HepG2 (cell line): ENCODE data around the gene MTSS2. TPM values are rescaled to one million over a fixed set of nuclear protein-coding genes. Genes with fewer than 3 reads are reported as not detected.

Experiments used
- AHR ChIP-seq: IDR thresholded peaks from 2 replicates; pipeline ENCODE4 v1.6.1; 2018; ENCODE audit warnings: missing genetic modification reagents, missing compliant biosample characterization
- ATF4 ChIP-seq, 2 experiments: fragments of 450-650 bp in 1 of 2; sonication (generic) in 1 of 2; formaldehyde crosslinking; IDR thresholded peaks; 2 replicates each; pipeline versions ENCODE4 v1.5.0 to v1.8.0; 2020 to 2022; ENCODE audit warnings: mild to moderate bottlenecking in 1 of 2, missing genetic modification reagents in 1 of 2
- ATF7-NPFF ChIP-seq: sonication (generic); formaldehyde crosslinking; IDR thresholded peaks from 2 replicates; pipeline ENCODE4 v1.8.1; 2023; ENCODE audit warnings: mild to moderate bottlenecking, low read depth, missing genetic modification reagents, moderate library complexity
- BRD4 ChIP-seq: sonication (generic); formaldehyde crosslinking; IDR thresholded peaks from 2 replicates; pipeline ENCODE4 v1.4.0; 2020; ENCODE audit warnings: missing genetic modification reagents
- FOXA1 ChIP-seq, 2 experiments: fragments of 450-650 bp in 1 of 2; sonication (generic) in 1 of 2; formaldehyde crosslinking in 1 of 2; IDR thresholded peaks; 2 replicates each; pipeline versions ENCODE4 v1.4.0 to v1.6.1; 2016 to 2020; ENCODE audit warnings: missing genetic modification reagents in 1 of 2
- FOXC1 ChIP-seq: sonication (generic); formaldehyde crosslinking; IDR thresholded peaks from 2 replicates; pipeline ENCODE4 v1.8.0; 2022; ENCODE audit warnings: mild to moderate bottlenecking, missing genetic modification reagents, borderline replicate concordance
- GFI1 ChIP-seq: sonication (generic); formaldehyde crosslinking; IDR thresholded peaks from 2 replicates; pipeline ENCODE4 v1.5.0; 2020; ENCODE audit warnings: missing genetic modification reagents, mild to moderate bottlenecking, borderline replicate concordance
- HNRNPL ChIP-seq: fragments of 200-400 bp; formaldehyde crosslinking; IDR thresholded peaks from 2 replicates; pipeline ENCODE4 v1.6.1; 2017; ENCODE audit warnings: mild to moderate bottlenecking, low read depth, low read length
- HOXA3 ChIP-seq: sonication (generic); formaldehyde crosslinking; IDR thresholded peaks from 2 replicates; pipeline ENCODE4 v1.5.0; 2020; ENCODE audit warnings: missing genetic modification reagents
- JDP2 ChIP-seq: sonication (generic); formaldehyde crosslinking; IDR thresholded peaks from 2 replicates; pipeline ENCODE4 v1.8.1; 2022; ENCODE audit warnings: missing genetic modification reagents, borderline replicate concordance
- KDM2A ChIP-seq: sonication (generic); formaldehyde crosslinking; IDR thresholded peaks from 2 replicates; pipeline ENCODE4 v1.4.0; 2020; ENCODE audit warnings: low read depth, missing genetic modification reagents, borderline replicate concordance
- NCOA2 ChIP-seq: sonication (generic); formaldehyde crosslinking; IDR thresholded peaks from 2 replicates; pipeline ENCODE4 v1.8.0; 2022; ENCODE audit warnings: inconsistent platforms
- NFE2L2 ChIP-seq: fragments of 150-350 bp; IDR thresholded peaks from 2 replicates; pipeline ENCODE4 v1.6.1; 2014; ENCODE audit warnings: low read length
- NFKBIZ ChIP-seq: IDR thresholded peaks from 2 replicates; pipeline ENCODE4 v1.6.1; 2018; ENCODE audit warnings: missing genetic modification reagents, missing compliant biosample characterization
- NR2F1 ChIP-seq, 2 experiments: fragments of 450-650 bp in 1 of 2; formaldehyde crosslinking in 1 of 2; IDR thresholded peaks; 2 replicates each; pipeline versions ENCODE4 v1.5.0 to v1.6.1; 2016 to 2020; ENCODE audit warnings: mild to moderate bottlenecking in 1 of 2, missing compliant biosample characterization in 1 of 2, missing genetic modification reagents in 1 of 2, moderate library complexity in 1 of 2
- RAD51 ChIP-seq: fragments of 450-650 bp; IDR thresholded peaks from 2 replicates; pipeline ENCODE4 v1.6.1; 2016; ENCODE audit warnings: borderline replicate concordance
- RARA ChIP-seq: IDR thresholded peaks from 2 replicates; pipeline ENCODE4 v1.6.1; 2016; ENCODE audit warnings: missing genetic modification reagents, missing compliant biosample characterization
- RBFOX2 ChIP-seq: fragments of 200-400 bp; formaldehyde crosslinking; IDR thresholded peaks from 2 replicates; pipeline ENCODE4 v1.6.1; 2017; ENCODE audit warnings: low read depth, mild to moderate bottlenecking, low read length
- SRSF4 ChIP-seq: fragments of 200-400 bp; formaldehyde crosslinking; IDR thresholded peaks from one replicate; pipeline ENCODE4 v1.6.1; 2018; ENCODE audit warnings: mild to moderate bottlenecking, low read depth, low read length, moderate library complexity; ENCODE audit not compliant: poor library complexity, severe bottlenecking
- ZBTB39 ChIP-seq: sonication (generic); formaldehyde crosslinking; IDR thresholded peaks from 2 replicates; pipeline ENCODE4 v1.5.0; 2020; ENCODE audit warnings: missing genetic modification reagents
- ZNF101 ChIP-seq: sonication (generic); formaldehyde crosslinking; IDR thresholded peaks from 2 replicates; pipeline ENCODE4 v1.4.0; 2020; ENCODE audit warnings: mild to moderate bottlenecking, low read depth, missing genetic modification reagents, borderline replicate concordance
- ZNF121 ChIP-seq: sonication (generic); formaldehyde crosslinking; IDR thresholded peaks from 2 replicates; pipeline ENCODE4 v1.5.0; 2020; ENCODE audit warnings: mild to moderate bottlenecking, missing genetic modification reagents
- ZNF333 ChIP-seq: sonication (generic); formaldehyde crosslinking; IDR thresholded peaks from 2 replicates; pipeline ENCODE4 v1.4.0; 2020; ENCODE audit warnings: mild to moderate bottlenecking, missing genetic modification reagents, borderline replicate concordance
- ZNF335 ChIP-seq: sonication (generic); formaldehyde crosslinking; IDR thresholded peaks from 2 replicates; pipeline ENCODE4 v1.4.0; 2020; ENCODE audit warnings: missing genetic modification reagents
- ZNF451 ChIP-seq: sonication (generic); formaldehyde crosslinking; IDR thresholded peaks from 2 replicates; pipeline ENCODE4 v1.5.0; 2020; ENCODE audit warnings: mild to moderate bottlenecking, missing genetic modification reagents
- ZNF501 ChIP-seq: sonication (generic); formaldehyde crosslinking; IDR thresholded peaks from 2 replicates; pipeline ENCODE4 v1.5.1; 2020; ENCODE audit warnings: mild to moderate bottlenecking, moderate library complexity, missing genetic modification reagents
- ZNF510 ChIP-seq: sonication (generic); formaldehyde crosslinking; IDR thresholded peaks from 2 replicates; pipeline ENCODE4 v1.4.0; 2020; ENCODE audit warnings: low read depth, mild to moderate bottlenecking, missing genetic modification reagents
- ZNF557 ChIP-seq: sonication (generic); formaldehyde crosslinking; IDR thresholded peaks from 2 replicates; pipeline ENCODE4 v1.4.0; 2020; ENCODE audit warnings: missing genetic modification reagents
- polyA plus RNA-seq, 8 experiments: library from polyadenylated mRNA; depleted of rRNA in 3 of 8; stranded (reverse) in 7 of 8; unstranded in 1 of 8; fragments of >200 nt; fragmentation: Illumina TruSeq in 4 of 8; extraction: Trizol in 4 of 8; gene quantifications; 2 replicates each; pipeline versions ENCODE4 v1.2.1 to v1.2.3, GENCODE V29; 2011 to 2016; ENCODE audit warnings: low read depth in 4 of 8, missing spikeins in 1 of 8, mixed read lengths in 1 of 8; ENCODE audit not compliant: insufficient read depth in 1 of 8
- total RNA-seq, 5 experiments: library from RNA; depleted of rRNA; stranded (reverse); fragments of >200 nt; fragmentation: Illumina TruSeq; extraction: Trizol; gene quantifications; 2 replicates each; pipeline ENCODE4 v1.2.3, GENCODE V29; 2016; ENCODE audit warnings: low read depth in 1 of 5

The MTSS2 gene
- total and polyA plus RNA-seq, 2 of the 13 experiments (the other 11 are each of a cell fraction or from before 2014, with no cell fraction given): 132 to 242 TPM

- TF ChIP-seq ATF4 (CRISPR knock-in tag; IDR thresholded peaks at IDR 0.05) (peak in 1 of 2 experiments; percentile 91; a peak in 2 of 4 replicates), RAD51 (no peak), KDM2A (peak; percentile 56; the same call in 1 of the 2 replicates), ZNF557 (peak; percentile 80), ATF7-NPFF (CRISPR knock-in tag) (peak; percentile 49; the same call in 1 of the 2 replicates), ZNF121 (0 out of 2 replicates have a peak, but pooled peaks have one; percentile 20), NCOA2 (CRISPR knock-in tag) (peak; percentile 79), ZBTB39 (CRISPR knock-in tag) (peak; percentile 83; the same call in 1 of the 2 replicates), GFI1 (peak; percentile 62), NFE2L2 (no peak), RBFOX2 (peak; percentile 93), FOXA1 (IDR thresholded peaks at IDR 0.05) (no peak), FOXA1 (CRISPR knock-in tag; IDR thresholded peaks at IDR 0.05) (peak; percentile 94), HNRNPL (peak; percentile 98), RARA (CRISPR knock-in tag) (peak; percentile 64; the same call in 1 of the 2 replicates), FOXC1 (CRISPR knock-in tag) (peak; percentile 46; the same call in 1 of the 2 replicates), JDP2 (CRISPR knock-in tag) (no peak), ZNF333 (peak; percentile 49; the same call in 1 of the 2 replicates), BRD4 (CRISPR knock-in tag) (peak; percentile 79), ZNF501 (CRISPR knock-in tag) (peak; percentile 90), ZNF510 (no peak; the same call in 1 of the 2 replicates), NFKBIZ (peak; percentile 60; the same call in 1 of the 2 replicates), ZNF335 (CRISPR knock-in tag) (peak; percentile 31; the same call in 1 of the 2 replicates), ZNF101 (CRISPR knock-in tag) (no peak), AHR (CRISPR knock-in tag) (0 out of 2 replicates have a peak, but pooled peaks have one; percentile 48), ZNF451 (CRISPR knock-in tag) (0 out of 2 replicates have a peak, but pooled peaks have one; percentile 26), SRSF4 (no peak), NR2F1 (CRISPR knock-in tag; IDR thresholded peaks at IDR 0.05) (peak in 1 of 2 experiments; percentile 43; a peak in 1 of 4 replicates), HOXA3 (CRISPR knock-in tag) (peak; percentile 54)
These were observed 4.2 kb downstream of the MTSS2 start (continued) for GRCh38 chr16:70681382-70682238.
